IPS-18a (cell line): ENCODE results near the gene MYOM1.

Experiments
- H3K27ac ChIP-seq: one replicate; pipeline ENCODE4 v1.5.1; 2013; ENCODE audit warnings: low read length
- H3K27me3 ChIP-seq: one replicate; pipeline ENCODE4 v1.6.1; 2013; ENCODE audit warnings: mild to moderate bottlenecking, low read length; ENCODE audit not compliant: control insufficient read depth, insufficient read depth
- H3K36me3 ChIP-seq: one replicate; pipeline ENCODE4 v1.6.1; 2013; ENCODE audit warnings: low read depth, low read length; ENCODE audit not compliant: control insufficient read depth
- H3K4me1 ChIP-seq: one replicate; pipeline ENCODE4 v1.6.1; 2013; ENCODE audit warnings: low read depth, low read length; ENCODE audit not compliant: control insufficient read depth
- H3K4me3 ChIP-seq: one replicate; pipeline ENCODE4 v1.5.1; 2013; ENCODE audit warnings: low read length
- H3K9ac ChIP-seq: one replicate; pipeline ENCODE4 v1.6.1; 2013; ENCODE audit warnings: mild to moderate bottlenecking, low read length, moderate library complexity
- H3K9me3 ChIP-seq: one replicate; pipeline ENCODE4 v1.6.1; 2013; ENCODE audit warnings: low read depth, low read length; ENCODE audit not compliant: control insufficient read depth

MYOM1 gene

GRCh38 chr18:3138274-3138975 is 81.3 kb downstream of the MYOM1 start:
- Histone ChIP-seq H3K27me3 (no peaks in the 10 kb centered on the region), H3K4me1 (no peaks in the 10 kb centered on the region), H3K9me3 (no peaks in the 10 kb centered on the region), H3K27ac (no peak overlapping the region), H3K36me3 (no peaks in the 10 kb centered on the region), H3K9ac (no peak overlapping the region), H3K4me3 (no peak overlapping the region)

GRCh38 chr18:3135536-3135935 is 84.2 kb downstream of the MYOM1 start:
- H3K4me1 ChIP-seq = no peaks in the 10 kb centered on the region
- H3K4me3 ChIP-seq = no peak overlapping the region
- no peaks in the 10 kb centered on the region for H3K27me3 ChIP-seq
- no peaks in the 10 kb centered on the region for H3K9me3 ChIP-seq
- H3K36me3 ChIP-seq = no peaks in the 10 kb centered on the region
- H3K9ac ChIP-seq = no peak overlapping the region
- H3K27ac ChIP-seq = no peak overlapping the region

- peaks cover 4% of the 10 kb centered on the region for H3K4me1 ChIP-seq
- no peak overlapping the region for H3K27ac ChIP-seq
- no peaks in the 10 kb centered on the region for H3K27me3 ChIP-seq
- H3K9ac ChIP-seq = no peak overlapping the region
- H3K9me3 ChIP-seq = no peaks in the 10 kb centered on the region
- no peak overlapping the region for H3K4me3 ChIP-seq
- no peaks in the 10 kb centered on the region for H3K36me3 ChIP-seq
These were observed 87.1 kb downstream of the MYOM1 start for GRCh38 chr18:3132700-3133099.

GRCh38 chr18:3130344-3130743 is 89.4 kb downstream of the MYOM1 start:
- no peaks in the 10 kb centered on the region for H3K27me3 ChIP-seq
- H3K4me1 ChIP-seq = peaks cover 4% of the 10 kb centered on the region
- H3K9me3 ChIP-seq = no peaks in the 10 kb centered on the region

DNA sequence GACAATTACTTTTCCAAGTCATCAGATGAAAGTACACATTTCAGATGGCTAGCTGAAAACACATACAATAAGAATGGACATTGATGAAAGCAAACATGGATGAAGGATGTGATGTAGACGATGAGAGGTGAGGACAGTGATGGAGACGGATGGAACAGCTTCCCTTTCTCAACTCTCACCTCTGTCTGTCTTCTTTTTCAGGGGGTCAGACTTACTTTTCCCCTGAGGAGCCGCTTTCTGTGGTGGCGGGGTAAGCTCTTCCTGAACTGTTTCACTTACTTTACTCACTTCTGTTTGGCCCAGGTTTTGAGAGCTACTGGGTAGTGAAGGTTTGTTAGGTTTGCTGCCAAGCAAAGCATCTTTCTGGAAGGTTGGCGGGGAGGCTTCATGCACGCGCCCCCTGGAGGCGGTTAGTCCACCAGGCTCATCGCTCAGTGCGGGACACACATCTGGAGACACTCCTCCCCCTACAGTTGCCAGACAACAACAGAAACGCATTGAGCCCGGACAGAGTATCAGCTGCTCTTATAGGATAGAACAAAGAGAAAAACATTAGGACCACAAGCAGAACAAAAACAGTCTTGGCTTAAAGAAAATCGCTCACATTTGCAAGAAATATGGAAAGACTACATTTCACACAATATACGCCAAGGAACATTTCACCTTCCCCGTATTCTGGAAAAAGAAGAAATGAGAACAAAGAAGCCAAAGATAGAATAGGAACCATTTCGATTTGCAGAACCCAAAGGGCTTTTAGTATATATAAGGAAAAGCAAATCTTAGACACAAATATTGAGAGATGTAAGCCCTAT is 90.5 kb downstream of the MYOM1 start:
- no peak overlapping the region for H3K27ac ChIP-seq
- H3K9me3 ChIP-seq = no peaks in the 10 kb centered on the region
- H3K4me1 ChIP-seq = peaks cover 4% of the 10 kb centered on the region
- H3K9ac ChIP-seq = no peak overlapping the region
- no peak overlapping the region for H3K4me3 ChIP-seq
- H3K27me3 ChIP-seq = no peaks in the 10 kb centered on the region
- H3K36me3 ChIP-seq = no peaks in the 10 kb centered on the region

More at GRCh38 chr18:3130344-3130743, 89.4 kb downstream of the MYOM1 start:
- Histone ChIP-seq H3K4me3 (no peak overlapping the region), H3K36me3 (no peaks in the 10 kb centered on the region), H3K9ac (no peak overlapping the region), H3K27ac (no peak overlapping the region)

DNA sequence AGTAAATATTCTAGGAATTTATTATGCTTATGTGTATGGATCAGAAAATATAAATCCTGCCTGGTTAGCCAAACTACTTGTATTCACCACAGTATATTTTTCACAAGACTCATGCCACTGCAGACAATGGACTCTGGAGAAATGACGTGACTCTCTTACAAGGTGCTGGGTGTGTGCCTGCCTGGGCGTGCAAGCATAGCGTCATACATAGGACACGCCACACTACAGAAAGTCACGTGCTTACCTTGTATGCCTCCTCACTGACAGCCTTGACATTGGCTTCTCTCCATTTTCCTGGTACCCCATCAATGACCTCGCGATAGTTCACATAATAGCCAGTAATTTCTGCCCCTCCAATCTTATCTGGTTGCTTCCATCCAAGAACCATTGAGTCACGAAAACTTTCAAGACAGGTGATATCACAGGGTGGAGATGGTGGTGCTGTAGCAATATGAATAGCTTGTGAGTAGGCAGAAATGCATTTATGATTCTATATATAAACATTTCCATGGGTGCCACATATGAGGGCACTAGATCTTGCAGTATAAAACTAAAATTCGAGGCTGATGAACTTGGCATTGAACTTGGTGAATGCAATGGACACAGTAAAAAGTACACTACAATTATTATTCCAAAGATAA is 93.2 kb downstream of the MYOM1 start:
- Histone ChIP-seq H3K36me3 (no peaks in the 10 kb centered on the region), H3K9ac (no peak overlapping the region), H3K9me3 (no peaks in the 10 kb centered on the region), H3K4me3 (no peak overlapping the region), H3K27ac (no peak overlapping the region), H3K27me3 (no peaks in the 10 kb centered on the region), H3K4me1 (peaks cover 4% of the 10 kb centered on the region)

DNA sequence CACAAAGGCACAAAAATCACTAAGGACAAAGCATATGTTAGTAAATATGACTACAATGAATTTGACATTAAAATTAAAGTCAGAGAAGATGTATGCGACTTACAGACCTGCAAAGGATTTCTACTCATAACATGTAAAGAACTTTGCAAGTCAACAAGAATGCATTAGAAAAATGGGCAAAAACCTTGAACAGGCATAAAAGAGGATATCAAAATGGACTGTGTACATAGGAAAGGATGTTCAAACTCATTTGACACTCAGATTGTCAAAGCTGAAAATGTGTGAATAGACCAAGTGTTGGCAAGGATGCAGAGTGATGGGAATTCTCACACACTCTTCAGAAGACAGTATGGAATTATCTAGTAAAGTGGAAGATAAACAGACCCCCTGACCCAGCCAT is 94.9 kb downstream of the MYOM1 start:
- H3K27ac ChIP-seq = no peak overlapping the region
- no peak overlapping the region for H3K9ac ChIP-seq
- H3K27me3 ChIP-seq = no peaks in the 10 kb centered on the region
- H3K9me3 ChIP-seq = no peaks in the 10 kb centered on the region
- peaks cover 4% of the 10 kb centered on the region for H3K4me1 ChIP-seq
- no peaks in the 10 kb centered on the region for H3K36me3 ChIP-seq
- H3K4me3 ChIP-seq = no peak overlapping the region

GRCh38 chr18:3122851-3123250 is 96.9 kb downstream of the MYOM1 start:
- H3K4me3 ChIP-seq = no peak overlapping the region
- no peak overlapping the region for H3K27ac ChIP-seq

DNA sequence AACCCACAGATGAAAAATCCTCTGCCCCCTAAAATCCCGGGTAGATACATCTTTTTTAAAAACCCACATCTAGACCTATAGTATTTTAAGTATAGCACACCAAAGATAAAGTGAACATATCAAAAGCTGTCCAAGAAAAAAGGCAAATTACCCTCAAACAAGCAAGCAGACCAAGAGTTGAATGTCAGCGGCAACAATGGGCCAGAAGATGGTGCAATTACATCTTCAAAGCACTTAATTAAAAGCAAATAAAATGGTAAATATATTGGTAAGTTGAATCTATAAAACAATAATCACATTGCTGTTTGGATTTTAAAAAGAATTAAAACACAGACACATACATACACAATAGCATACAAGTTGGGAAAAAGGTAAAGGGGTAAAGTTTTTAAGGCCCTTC is 98.5 kb downstream of the MYOM1 start:
- Histone ChIP-seq H3K36me3 (no peaks in the 10 kb centered on the region), H3K27me3 (no peaks in the 10 kb centered on the region), H3K4me1 (peaks cover 4% of the 10 kb centered on the region), H3K4me3 (no peak overlapping the region), H3K27ac (no peak overlapping the region), H3K9ac (no peak overlapping the region), H3K9me3 (no peaks in the 10 kb centered on the region)

More at GRCh38 chr18:3122851-3123250, 96.9 kb downstream of the MYOM1 start:
- Histone ChIP-seq H3K9me3 (no peaks in the 10 kb centered on the region), H3K36me3 (no peaks in the 10 kb centered on the region), H3K9ac (no peak overlapping the region), H3K4me1 (peaks cover 4% of the 10 kb centered on the region), H3K27me3 (no peaks in the 10 kb centered on the region)

- H3K4me1 ChIP-seq = peaks cover 4% of the 10 kb centered on the region
These were observed 99.4 kb downstream of the MYOM1 start for GRCh38 chr18:3120356-3120755.

GRCh38 chr18:3119401-3120341 is 100.1 kb downstream of the MYOM1 start:
- peaks cover 4% of the 10 kb centered on the region for H3K4me1 ChIP-seq
- no peak overlapping the region for H3K9ac ChIP-seq
- no peaks in the 10 kb centered on the region for H3K36me3 ChIP-seq
- no peaks in the 10 kb centered on the region for H3K9me3 ChIP-seq
- no peak overlapping the region for H3K4me3 ChIP-seq
- no peaks in the 10 kb centered on the region for H3K27me3 ChIP-seq
- H3K27ac ChIP-seq = no peak overlapping the region

More at GRCh38 chr18:3120356-3120755, 99.4 kb downstream of the MYOM1 start:
- H3K9ac ChIP-seq = no peak overlapping the region
- no peaks in the 10 kb centered on the region for H3K36me3 ChIP-seq
- no peak overlapping the region for H3K4me3 ChIP-seq
- H3K27ac ChIP-seq = no peak overlapping the region
- no peaks in the 10 kb centered on the region for H3K9me3 ChIP-seq
- H3K27me3 ChIP-seq = no peaks in the 10 kb centered on the region
